T follicular helper cell (primary cell): ENCODE measurements around the gene NAPEPLD.
"Not testable (repeated sequence)": the region's sequence is repeated elsewhere in the genome, so short reads cannot be mapped to it uniquely, and the experiment has no call there.

ENCODE experiments used
- DNase-seq: peaks from one replicate; pipeline ENCODE4 v3.0.0-alpha.2; 2020; ENCODE audit warnings: low read depth

The NAPEPLD gene

GRCh38 chr7:103068414-103069403, 80.2 kb downstream of the NAPEPLD start:
- DNase-seq = no peak

- peak; percentile 23 for DNase-seq
These were observed 83.2 kb downstream of the NAPEPLD start for GRCh38 chr7:103065667-103066066.

- DNase-seq = no peak
These were observed 85.0 kb downstream of the NAPEPLD start for GRCh38 chr7:103063895-103064294.

GRCh38 chr7:103059471-103059870, 89.4 kb downstream of the NAPEPLD start:
- no peak for DNase-seq

GRCh38 chr7:103058122-103058521, 90.8 kb downstream of the NAPEPLD start:
- no peak for DNase-seq

GRCh38 chr7:103056006-103056405, 92.9 kb downstream of the NAPEPLD start:
- not testable (repeated sequence) for DNase-seq

- no peak for DNase-seq
These were observed 97.4 kb downstream of the NAPEPLD start for GRCh38 chr7:103051519-103051918.
